Hepatocyte (in vitro differentiated cells): ENCODE measurements around the gene SEC61B. TPM values are rescaled to one million over a fixed set of nuclear protein-coding genes. Genes with fewer than 3 reads are reported as not detected.

Experiments used
- DNase-seq: peaks from one replicate; pipeline ENCODE4 v3.0.0-alpha.2; 2016; ENCODE audit warnings: low spot score
- H2AFZ ChIP-seq: fragments of 200-600 bp; sonication (generic); 2 replicates; pipeline ENCODE4 v1.6.0; 2016; ENCODE audit warnings: antibody characterized with exemption, mild to moderate bottlenecking
- H3K27ac ChIP-seq: fragments of 200-600 bp; sonication (generic); 2 replicates; pipeline ENCODE4 v1.5.1; 2016; ENCODE audit warnings: mild to moderate bottlenecking
- H3K27me3 ChIP-seq: fragments of 200-600 bp; sonication (generic); 2 replicates; pipeline ENCODE4 v1.6.1; 2016
- H3K36me3 ChIP-seq: fragments of 200-600 bp; sonication (generic); replicated peaks from 2 replicates; pipeline ENCODE4 v1.5.1; 2016; ENCODE audit warnings: low read depth; ENCODE audit not compliant: insufficient read depth
- H3K4me1 ChIP-seq: fragments of 200-600 bp; sonication (generic); 2 replicates; pipeline ENCODE4 v1.5.1; 2016; ENCODE audit warnings: mild to moderate bottlenecking, moderate library complexity; ENCODE audit not compliant: insufficient read depth
- H3K4me2 ChIP-seq: fragments of 200-600 bp; sonication (generic); 2 replicates; pipeline ENCODE4 v1.6.0; 2016
- H3K4me3 ChIP-seq: fragments of 200-600 bp; sonication (generic); 2 replicates; pipeline ENCODE4 v1.5.1; 2016; ENCODE audit warnings: mild to moderate bottlenecking
- H3K79me2 ChIP-seq: fragments of 200-600 bp; sonication (generic); 2 replicates; pipeline ENCODE4 v1.6.0; 2017; ENCODE audit warnings: mild to moderate bottlenecking
- H3K9me2 ChIP-seq: fragments of 200-600 bp; sonication (generic); replicated peaks from 2 replicates; pipeline ENCODE4 v1.6.0; 2017; ENCODE audit warnings: mild to moderate bottlenecking; ENCODE audit not compliant: insufficient read depth
- H3K9me3 ChIP-seq: fragments of 200-600 bp; sonication (generic); 2 replicates; pipeline ENCODE4 v1.5.1; 2016; ENCODE audit warnings: low read depth, mild to moderate bottlenecking
- H4K20me1 ChIP-seq: fragments of 200-600 bp; sonication (generic); 2 replicates; pipeline ENCODE4 v1.6.0; 2016; ENCODE audit warnings: mild to moderate bottlenecking; ENCODE audit not compliant: insufficient read depth, poor library complexity, severe bottlenecking
- CTCF ChIP-seq: fragments of 200-600 bp; sonication (generic); IDR thresholded peaks from 2 replicates; pipeline ENCODE4 v1.5.1; 2016; ENCODE audit warnings: antibody characterized with exemption, mild to moderate bottlenecking; ENCODE audit not compliant: poor library complexity
- EZH2 ChIP-seq: fragments of 200-600 bp; sonication (generic); IDR thresholded peaks from 2 replicates; pipeline ENCODE4 v1.6.1; 2016; ENCODE audit warnings: antibody characterized with exemption, mild to moderate bottlenecking, borderline replicate concordance
- EZH2phosphoT487 ChIP-seq: fragments of 200-600 bp; sonication (generic); IDR thresholded peaks from one replicate; pipeline ENCODE4 v1.6.1; 2018; ENCODE audit warnings: antibody characterized with exemption, mild to moderate bottlenecking, low read depth, moderate library complexity; ENCODE audit not compliant: unreplicated experiment, severe bottlenecking
- WGBS: methylation state at CpG from one replicate; pipeline ENCODE4 v1.1.6; 2016; ENCODE audit warnings: low lambda C conversion rate; ENCODE audit errors: missing lambda C conversion rate; 5-methylcytosine and 5-hydroxymethylcytosine counted together
- polyA plus RNA-seq: library from polyadenylated mRNA; unstranded; fragments of >200 nt; fragmentation: Nextera tagmentation; extraction: Ambion mirVana; gene quantifications from 2 replicates; pipeline ENCODE4 v1.2.1, GENCODE V29; 2016
- total RNA-seq: library from RNA; depleted of rRNA; stranded (reverse); fragments of >200 nt; gene quantifications from 2 replicates; pipeline ENCODE4 v1.2.3, GENCODE V29; 2014

Gene SEC61B
- total and polyA plus RNA-seq, 2 experiments from 2014 or later, result 145 to 365 TPM

- Histone ChIP-seq H3K9me3 (no peaks in the 10 kb centered on the region), H4K20me1 (no peaks in the 10 kb centered on the region), H3K9me2 (no peaks in the 10 kb centered on the region), H3K4me2 (no peak overlapping the region), H3K4me3 (no peak overlapping the region), H3K79me2 (no peaks in the 10 kb centered on the region), H3K4me1 (no peaks in the 10 kb centered on the region), H3K27ac (no peak overlapping the region), H2AFZ (no peak overlapping the region), H3K27me3 (peaks cover 8% of the 10 kb centered on the region), H3K36me3 (no peaks in the 10 kb centered on the region)
- TF ChIP-seq EZH2phosphoT487 (no peak), EZH2 (no peak), CTCF (no peak)
- 88% methylated on average over 8 of the region's 8 CpGs for WGBS
- no peak for DNase-seq
Measured at GRCh38 chr9:99189887-99190596, 32.0 kb upstream of the SEC61B start.

- Histone ChIP-seq H3K36me3 (no peaks in the 10 kb centered on the region), H4K20me1 (no peaks in the 10 kb centered on the region), H3K27me3 (peaks cover 8% of the 10 kb centered on the region), H3K79me2 (no peaks in the 10 kb centered on the region), H3K4me3 (no peak overlapping the region), H3K27ac (no peak overlapping the region), H2AFZ (no peak overlapping the region), H3K4me1 (no peaks in the 10 kb centered on the region), H3K4me2 (no peak overlapping the region), H3K9me2 (no peaks in the 10 kb centered on the region), H3K9me3 (no peaks in the 10 kb centered on the region)
- DNase-seq, result no peak
- TF ChIP-seq CTCF, result no peak
- TF ChIP-seq EZH2, result no peak
- no peak for TF ChIP-seq EZH2phosphoT487
- 97% methylated on average over 3 of the region's 3 CpGs for WGBS
Measured at GRCh38 chr9:99190597-99191283, 31.3 kb upstream of the SEC61B start.

- no peak overlapping the region for H3K4me2 ChIP-seq
- 69% methylated on average over 5 of the region's 5 CpGs for WGBS
- no peak overlapping the region for H3K4me3 ChIP-seq
- no peaks in the 10 kb centered on the region for H3K9me2 ChIP-seq
- no peak overlapping the region for H2AFZ ChIP-seq
- no peaks in the 10 kb centered on the region for H3K79me2 ChIP-seq
- DNase-seq, result no peak
- no peak overlapping the region for H3K27ac ChIP-seq
- TF ChIP-seq CTCF, result no peak
- TF ChIP-seq EZH2, result no peak
- no peak for TF ChIP-seq EZH2phosphoT487
- H3K36me3 ChIP-seq, result no peaks in the 10 kb centered on the region
- H3K4me1 ChIP-seq, result no peaks in the 10 kb centered on the region
- peaks cover 8% of the 10 kb centered on the region for H3K27me3 ChIP-seq
- no peaks in the 10 kb centered on the region for H3K9me3 ChIP-seq
- H4K20me1 ChIP-seq, result no peaks in the 10 kb centered on the region
Measured at GRCh38 chr9:99192786-99193465, 29.2 kb upstream of the SEC61B start.
